ENCODE results near the gene PLCB3.

DNA sequence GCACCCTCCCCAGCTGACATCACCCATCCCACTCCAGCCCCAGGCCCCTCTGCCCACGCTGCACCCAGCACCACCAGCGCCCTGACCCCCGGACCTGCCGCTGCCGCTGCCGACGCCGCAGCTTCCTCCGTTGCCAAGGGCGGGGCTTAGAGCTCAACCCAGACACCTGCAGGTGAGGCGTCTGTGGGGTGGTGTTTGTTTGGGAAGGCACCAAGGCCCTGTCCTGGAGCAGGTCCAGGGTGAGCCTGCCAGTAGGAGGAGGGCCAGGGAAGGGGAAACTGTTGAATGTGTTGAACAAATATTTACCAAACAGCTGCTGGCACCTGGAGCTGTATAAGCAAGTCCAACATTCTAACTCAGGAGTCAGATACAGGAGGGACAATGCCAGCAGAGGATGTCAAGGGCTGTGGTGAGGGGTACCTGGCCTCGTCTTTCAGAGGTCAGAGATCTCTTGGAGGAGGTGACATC lies 13.8 kb upstream of the PLCB3 start:
- TF ChIP-seq POLR2A (IDR thresholded peaks at IDR 0.05) (peak in 1 of 2 donors; percentile 10), EP300 (IDR thresholded peaks at IDR 0.05) (no peak), POLR2AphosphoS5 (IDR thresholded peaks at IDR 0.05) (no peak)
- TF ChIP-seq, protein P1, sequence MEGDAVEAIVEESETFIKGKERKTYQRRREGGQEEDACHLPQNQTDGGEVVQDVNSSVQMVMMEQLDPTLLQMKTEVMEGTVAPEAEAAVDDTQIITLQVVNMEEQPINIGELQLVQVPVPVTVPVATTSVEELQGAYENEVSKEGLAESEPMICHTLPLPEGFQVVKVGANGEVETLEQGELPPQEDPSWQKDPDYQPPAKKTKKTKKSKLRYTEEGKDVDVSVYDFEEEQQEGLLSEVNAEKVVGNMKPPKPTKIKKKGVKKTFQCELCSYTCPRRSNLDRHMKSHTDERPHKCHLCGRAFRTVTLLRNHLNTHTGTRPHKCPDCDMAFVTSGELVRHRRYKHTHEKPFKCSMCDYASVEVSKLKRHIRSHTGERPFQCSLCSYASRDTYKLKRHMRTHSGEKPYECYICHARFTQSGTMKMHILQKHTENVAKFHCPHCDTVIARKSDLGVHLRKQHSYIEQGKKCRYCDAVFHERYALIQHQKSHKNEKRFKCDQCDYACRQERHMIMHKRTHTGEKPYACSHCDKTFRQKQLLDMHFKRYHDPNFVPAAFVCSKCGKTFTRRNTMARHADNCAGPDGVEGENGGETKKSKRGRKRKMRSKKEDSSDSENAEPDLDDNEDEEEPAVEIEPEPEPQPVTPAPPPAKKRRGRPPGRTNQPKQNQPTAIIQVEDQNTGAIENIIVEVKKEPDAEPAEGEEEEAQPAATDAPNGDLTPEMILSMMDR (IDR thresholded peaks at IDR 0.05) = no peak

Measured in sigmoid colon (tissue), 4 donors.